Urothelium cell line (cell line): ENCODE measurements around the gene KIFC3.
"Not testable (repeated sequence)": the region's sequence is repeated elsewhere in the genome, so short reads cannot be mapped to it uniquely, and the experiment has no call there.

Source experiments
- DNase-seq: peaks from one replicate; pipeline ENCODE4 v3.0.0; 2011; ENCODE audit warnings: low spot score, mixed read lengths
- FAIRE-seq: peaks from 2 replicates; lab custom pipeline; 2011; peaks lifted over from hg19 to GRCh38; lab: Jason Lieb, UNC

Gene KIFC3

GRCh38 chr16:57755726-57756423, 46.4 kb downstream of the KIFC3 start:
- FAIRE-seq: peak; percentile 42

GRCh38 chr16:57755061-57755684, 47.1 kb downstream of the KIFC3 start:
- DNase-seq (no peak), FAIRE-seq (no peak)

More at GRCh38 chr16:57755726-57756423, 46.4 kb downstream of the KIFC3 start:
- no peak for DNase-seq

GRCh38 chr16:57754354-57755060, 47.8 kb downstream of the KIFC3 start:
- FAIRE-seq: no peak
- DNase-seq: no peak

GRCh38 chr16:57753448-57754353, 48.6 kb downstream of the KIFC3 start:
- no peak for DNase-seq
- FAIRE-seq: no peak

- no peak for FAIRE-seq
- DNase-seq: no peak
Measured at GRCh38 chr16:57752581-57753447, 49.5 kb downstream of the KIFC3 start.

GRCh38 chr16:57752203-57752580, 50.1 kb downstream of the KIFC3 start:
- DNase-seq (no peak), FAIRE-seq (no peak)

GRCh38 chr16:57751539-57752202, 50.6 kb downstream of the KIFC3 start:
- FAIRE-seq (no peak), DNase-seq (no peak)

GRCh38 chr16:57750796-57751538, 51.3 kb downstream of the KIFC3 start:
- FAIRE-seq (no peak), DNase-seq (no peak)

- DNase-seq (no peak), FAIRE-seq (no peak)
Measured at GRCh38 chr16:57749856-57750452, 52.3 kb downstream of the KIFC3 start.

GRCh38 chr16:57749101-57749692, 53.1 kb downstream of the KIFC3 start:
- DNase-seq: no peak
- no peak for FAIRE-seq

- no peak for DNase-seq
- no peak for FAIRE-seq
Measured at GRCh38 chr16:57748596-57748995, 53.7 kb downstream of the KIFC3 start.

- DNase-seq: no peak
- FAIRE-seq: no peak
Measured at GRCh38 chr16:57747996-57748395, 54.3 kb downstream of the KIFC3 start.

GRCh38 chr16:57747496-57747895, 54.8 kb downstream of the KIFC3 start:
- DNase-seq (no peak), FAIRE-seq (no peak)

GRCh38 chr16:57747091-57747490, 55.2 kb downstream of the KIFC3 start:
- no peak for FAIRE-seq
- no peak for DNase-seq

GRCh38 chr16:57746316-57746715, 56.0 kb downstream of the KIFC3 start:
- FAIRE-seq, DNase-seq: not testable (repeated sequence)

- DNase-seq (no peak), FAIRE-seq (no peak)
Measured at GRCh38 chr16:57745768-57746167, 56.5 kb downstream of the KIFC3 start.

- DNase-seq (no peak), FAIRE-seq (no peak)
Measured at GRCh38 chr16:57744642-57744903, 57.7 kb downstream of the KIFC3 start.
